ENCODE measurements around the gene COPZ1. TPM values are rescaled to one million over a fixed set of nuclear protein-coding genes. Genes with fewer than 3 reads are reported as not detected.

Gene COPZ1
- total RNA-seq, 1 donor from 2014 or later: 129 TPM

GRCh38 chr12:54394281-54394719 is 69.4 kb downstream of the COPZ1 start:
- H3K36me3 ChIP-seq: peaks cover 58% of the 10 kb centered on the region
- H3K27me3 ChIP-seq (ENCODE audit: low read depth): no peaks in the 10 kb centered on the region
- peak; percentile 14 to 53 for ATAC-seq
- H3K9me3 ChIP-seq: no peaks in the 10 kb centered on the region
- no peak overlapping the region for H3K4me3 ChIP-seq
- peaks cover 31% of the 10 kb centered on the region for H3K4me1 ChIP-seq
- H3K27ac ChIP-seq: peak overlapping the region; percentile 21
- peak; percentile 73 for TF ChIP-seq CTCF (IDR thresholded peaks at IDR 0.05)
- intact Hi-C loops (cut with DNase I): no loop called here
- DNase-seq: no peak

DNA sequence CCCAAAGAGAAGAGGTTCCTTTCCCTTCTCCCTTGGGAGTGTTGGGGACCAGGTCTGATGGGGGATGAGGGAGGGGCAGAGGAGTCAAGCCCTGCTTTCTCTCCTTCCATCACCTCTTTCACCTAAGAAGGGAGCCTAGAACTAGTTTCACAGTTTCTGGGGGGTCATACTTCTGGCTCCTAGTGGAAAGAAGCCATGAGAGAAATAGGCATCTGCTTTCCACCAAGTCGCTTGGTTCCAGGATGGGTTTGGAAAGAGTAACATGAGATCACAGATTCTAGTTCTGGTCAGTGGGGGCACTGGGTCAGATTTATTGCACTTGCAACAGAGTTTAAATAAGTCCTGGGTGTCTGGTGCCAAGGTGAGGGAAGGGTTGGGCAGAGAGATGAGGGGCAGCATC is 70.1 kb downstream of the COPZ1 start:
- intact Hi-C loops (cut with DNase I): no loop called here
- Histone ChIP-seq H3K36me3 (peaks cover 65% of the 10 kb centered on the region), H3K9me3 (no peaks in the 10 kb centered on the region), H3K4me1 (peaks cover 31% of the 10 kb centered on the region), H3K4me3 (no peak overlapping the region), H3K27ac (no peak overlapping the region), H3K27me3 (ENCODE audit: low read depth) (no peaks in the 10 kb centered on the region)
- DNase-seq: no peak
- ATAC-seq: no peak
- no peak for TF ChIP-seq CTCF (IDR thresholded peaks at IDR 0.05)

DNA sequence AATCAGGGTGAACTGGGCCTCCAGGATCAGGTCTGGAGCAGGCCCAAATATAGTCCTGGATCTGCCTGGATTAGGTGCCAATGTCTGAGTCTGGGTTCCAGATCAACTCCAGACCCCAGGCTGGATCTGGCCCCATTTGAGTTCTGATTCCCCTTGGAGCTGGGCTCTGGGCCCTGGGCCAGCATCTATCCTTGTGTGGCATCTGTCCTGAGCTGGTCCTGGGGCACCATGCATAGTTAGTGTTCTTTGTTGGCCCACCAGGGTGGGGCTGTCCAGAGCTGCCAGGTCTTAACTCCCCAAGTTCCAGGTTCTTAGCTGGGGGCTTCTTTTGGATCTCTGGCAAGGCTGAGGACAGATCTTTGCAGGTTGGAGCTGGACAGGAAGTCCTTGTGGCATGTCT is 70.6 kb downstream of the COPZ1 start:
- H3K36me3 ChIP-seq: peaks cover 70% of the 10 kb centered on the region
- no peaks in the 10 kb centered on the region for H3K9me3 ChIP-seq
- H3K27ac ChIP-seq: no peak overlapping the region
- intact Hi-C loops (cut with DNase I): no loop called here
- ATAC-seq (no peak), DNase-seq (no peak)
- H3K27me3 ChIP-seq (ENCODE audit: low read depth): no peaks in the 10 kb centered on the region
- H3K4me3 ChIP-seq: no peak overlapping the region
- H3K4me1 ChIP-seq: peaks cover 31% of the 10 kb centered on the region
- TF ChIP-seq CTCF (IDR thresholded peaks at IDR 0.05): no peak

DNA sequence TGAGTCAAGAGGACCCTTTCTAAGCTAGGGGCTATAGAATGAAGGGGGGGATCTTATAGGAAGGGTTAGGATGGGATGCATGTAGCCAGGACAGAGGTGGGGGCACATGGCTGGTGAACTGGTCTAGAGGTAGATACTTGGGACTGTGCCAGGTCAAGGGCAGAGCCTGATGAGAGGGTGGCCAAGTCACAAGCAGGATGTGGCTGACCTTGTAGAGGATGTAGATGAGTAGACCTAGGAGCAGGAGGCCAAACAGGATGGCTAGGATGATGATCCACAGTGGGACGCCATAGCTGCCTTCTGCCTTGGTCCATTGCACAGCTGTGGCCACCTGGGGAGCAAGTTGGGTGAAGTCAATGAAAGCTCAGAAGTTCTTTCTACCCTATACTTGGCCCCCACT is 72.2 kb downstream of the COPZ1 start:
- Histone ChIP-seq H3K27ac (no peak overlapping the region), H3K4me3 (no peak overlapping the region), H3K9me3 (no peaks in the 10 kb centered on the region), H3K4me1 (peaks cover 25% of the 10 kb centered on the region), H3K36me3 (peaks cover 87% of the 10 kb centered on the region), H3K27me3 (ENCODE audit: low read depth) (no peaks in the 10 kb centered on the region)
- no peak for DNase-seq
- intact Hi-C loops (cut with DNase I): no loop called here
- no peak for TF ChIP-seq CTCF (IDR thresholded peaks at IDR 0.05)
- ATAC-seq: no peak

DNA sequence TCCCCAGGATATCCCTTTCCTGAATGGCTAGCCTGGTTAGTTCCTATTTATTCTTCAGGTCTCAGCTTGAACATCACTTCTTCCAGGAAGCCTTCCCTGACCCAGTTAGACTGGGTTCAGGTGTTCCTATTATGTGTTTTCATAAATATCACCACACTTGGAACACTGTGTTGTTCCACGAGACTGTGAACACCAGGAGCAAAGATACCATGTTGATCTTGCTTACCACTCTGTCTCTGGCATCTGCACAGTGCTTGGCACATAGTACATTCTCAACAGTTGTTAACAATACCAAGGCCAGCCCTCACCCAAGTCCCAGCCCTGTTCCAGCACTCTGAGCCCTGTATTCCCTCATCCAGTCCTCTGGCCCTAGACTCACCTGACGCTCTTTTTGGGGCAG is 73.3 kb downstream of the COPZ1 start:
- H3K9me3 ChIP-seq: no peaks in the 10 kb centered on the region
- no peaks in the 10 kb centered on the region for H3K27me3 ChIP-seq (ENCODE audit: low read depth)
- H3K4me1 ChIP-seq: peaks cover 17% of the 10 kb centered on the region
- ATAC-seq (no peak), DNase-seq (no peak)
- no peak overlapping the region for H3K4me3 ChIP-seq
- peaks cover 97% of the 10 kb centered on the region for H3K36me3 ChIP-seq
- no peak for TF ChIP-seq CTCF (IDR thresholded peaks at IDR 0.05)
- H3K27ac ChIP-seq: no peak overlapping the region
- intact Hi-C loops (cut with DNase I): no loop called here
